Activated T-helper 2 cell treated with anti-CD3 and anti-CD28 coated beads, Interferon-gamma antibody, Interleukin-2, Interleukin-4, amounts not matched to agents 10 μg/mL and 5 μg/mL and 100 μg/mL, durations not matched to agents 14 hours and 24 hours and 36 hours (primary cell): Measurements from ENCODE around the gene NSUN4. TPM values are rescaled to one million over a fixed set of nuclear protein-coding genes. Genes with fewer than 3 reads are reported as not detected.

Source experiments
- DNase-seq: peaks from one replicate; pipeline ENCODE4 v3.0.0; 2021; ENCODE audit warnings: low spot score
- H3K27ac Mint-ChIP-seq: one replicate; pipeline ENCODE4 v1.8.0; 2021; ENCODE audit warnings: mixed read lengths
- H3K27me3 Mint-ChIP-seq: one replicate; pipeline ENCODE4 v1.8.0; 2021; ENCODE audit warnings: low read depth, mixed read lengths
- H3K36me3 Mint-ChIP-seq: one replicate; pipeline ENCODE4 v1.8.0; 2021; ENCODE audit warnings: low read depth, mixed read lengths
- H3K4me1 Mint-ChIP-seq: one replicate; pipeline ENCODE4 v1.8.0; 2021; ENCODE audit warnings: low read depth, mixed read lengths
- H3K4me3 Mint-ChIP-seq: one replicate; pipeline ENCODE4 v1.8.0; 2021; ENCODE audit warnings: low read depth, mild to moderate bottlenecking, moderate library complexity, mixed read lengths
- H3K9me3 Mint-ChIP-seq: one replicate; pipeline ENCODE4 v1.8.0; 2021; ENCODE audit warnings: mixed read lengths
- intact Hi-C: fragments of 100-400 bp; cut with micrococcal nuclease; formaldehyde crosslinking; loops from one replicate; pipeline ENCODE4 v1.15.1; 2023
- total RNA-seq: library from RNA; stranded (reverse); gene quantifications from 2 replicates; pipeline ENCODE4 v1.2.3, GENCODE V29; 2022

Gene NSUN4
- 37.2 and 37.6 TPM in 2 replicates for total RNA-seq

DNA sequence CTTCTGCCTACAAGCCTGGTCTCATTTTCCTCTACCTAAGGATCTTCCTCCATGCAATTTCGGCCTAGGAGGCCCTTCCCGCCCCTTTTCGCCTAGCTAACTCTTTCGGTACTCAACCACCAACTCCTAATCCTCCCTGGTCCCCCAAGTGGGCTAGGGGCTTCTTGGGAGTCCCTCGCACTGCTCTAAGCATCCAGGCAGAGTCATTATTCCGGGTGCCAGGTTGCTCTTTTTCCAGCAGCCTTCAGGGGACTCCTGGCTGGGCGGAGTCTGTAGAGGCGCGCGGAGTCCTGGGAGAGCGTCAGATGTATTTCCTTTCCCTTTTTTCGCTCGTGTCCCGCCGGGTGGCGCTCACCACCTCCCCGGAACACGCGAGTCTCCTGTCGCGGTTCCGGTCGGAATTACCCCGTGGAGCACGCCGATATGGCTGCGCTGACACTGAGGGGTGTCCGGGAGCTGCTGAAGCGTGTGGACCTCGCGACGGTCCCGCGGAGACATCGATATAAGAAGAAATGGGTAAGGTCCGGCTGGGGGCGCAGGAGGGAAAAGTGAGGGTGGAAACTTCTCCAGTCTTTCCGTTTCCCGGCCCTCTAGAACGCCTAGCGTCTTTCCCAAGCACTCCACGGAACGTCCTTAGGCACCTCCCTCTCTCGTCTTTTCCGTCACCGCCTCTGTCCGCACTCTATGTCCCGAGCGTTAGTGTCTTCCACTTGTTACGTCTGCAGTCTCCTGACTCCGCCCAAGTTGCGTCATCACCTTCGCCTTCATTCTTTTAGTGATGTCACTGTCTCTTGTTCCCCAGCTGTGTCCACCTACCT is at the start of gene NSUN4:
NSUN4 (plus strand) TSS at position 404 of the 818 bp plus-strand sequence; CDS start at position 424, 20 bp downstream.
- DNase-seq, result peak; percentile 81
- Mint-ChIP-seq H3K9me3 (no peaks in the 10 kb centered on the region), H3K4me1 (peaks cover 32% of the 10 kb centered on the region), H3K27ac (peak within 1 kb of the TSS; percentile 99), H3K27me3 (no peaks in the 10 kb centered on the region), H3K4me3 (peak within 1 kb of the TSS; percentile 100), H3K36me3 (peaks cover 38% of the 10 kb centered on the region)
- intact Hi-C loops, result loop anchor here (1.0 to 10.0 kb wide), 3 partner anchors 37 to 244 kb away; partner anchors contain the start of genes LRRC41, RAD54L and UQCRH

DNA sequence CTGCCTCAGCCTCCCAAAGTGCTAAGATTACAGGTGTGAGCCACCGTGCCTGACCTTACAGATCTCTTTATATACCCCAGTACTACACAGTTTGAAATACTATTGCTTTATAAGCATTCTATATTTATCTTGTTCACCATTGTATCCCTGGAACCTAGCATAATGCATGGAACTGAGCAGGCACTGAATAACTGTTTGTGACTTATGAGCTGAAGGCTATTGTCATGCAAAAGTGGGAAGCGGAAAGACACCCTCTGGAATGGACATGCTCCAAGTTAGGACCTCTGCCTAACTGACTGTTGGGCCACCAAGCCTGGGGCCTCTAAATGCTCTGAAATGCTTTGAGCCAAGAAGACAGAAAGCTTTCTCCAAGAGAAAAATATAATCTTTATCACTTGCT is 45.3 kb upstream of the NSUN4 start:
- intact Hi-C loops, result no loop called here
- no peaks in the 10 kb centered on the region for H3K27me3 Mint-ChIP-seq
- H3K4me3 Mint-ChIP-seq, result no peak overlapping the region
- peaks cover 44% of the 10 kb centered on the region for H3K36me3 Mint-ChIP-seq
- peaks cover 10% of the 10 kb centered on the region for H3K4me1 Mint-ChIP-seq
- DNase-seq, result no peak
- H3K27ac Mint-ChIP-seq, result no peak overlapping the region
- H3K9me3 Mint-ChIP-seq, result no peaks in the 10 kb centered on the region

DNA sequence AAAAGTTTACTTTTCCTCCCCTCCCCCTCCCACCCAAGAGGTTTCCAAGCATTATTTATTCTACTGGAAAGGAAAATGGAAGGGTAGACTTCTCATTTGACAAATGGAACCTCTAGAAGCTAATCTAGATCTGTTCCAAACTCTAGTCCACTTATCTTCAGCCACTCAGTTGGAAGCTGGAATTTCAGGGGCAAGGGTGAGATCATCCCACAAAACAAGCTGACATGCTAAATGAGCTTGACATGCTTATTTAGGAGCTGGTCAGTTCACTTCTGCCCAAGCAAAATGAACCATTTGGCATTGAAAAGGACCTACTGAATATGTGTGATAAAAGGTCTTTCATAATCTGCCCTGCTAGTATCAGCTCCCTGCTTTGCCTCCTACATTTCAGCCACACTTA is 42.2 kb upstream of the NSUN4 start:
- no peak for DNase-seq
- intact Hi-C loops, result no loop called here
- Mint-ChIP-seq H3K27ac (no peak overlapping the region), H3K4me1 (peaks cover 22% of the 10 kb centered on the region), H3K36me3 (peaks cover 42% of the 10 kb centered on the region), H3K27me3 (no peaks in the 10 kb centered on the region), H3K4me3 (no peak overlapping the region), H3K9me3 (no peaks in the 10 kb centered on the region)

DNA sequence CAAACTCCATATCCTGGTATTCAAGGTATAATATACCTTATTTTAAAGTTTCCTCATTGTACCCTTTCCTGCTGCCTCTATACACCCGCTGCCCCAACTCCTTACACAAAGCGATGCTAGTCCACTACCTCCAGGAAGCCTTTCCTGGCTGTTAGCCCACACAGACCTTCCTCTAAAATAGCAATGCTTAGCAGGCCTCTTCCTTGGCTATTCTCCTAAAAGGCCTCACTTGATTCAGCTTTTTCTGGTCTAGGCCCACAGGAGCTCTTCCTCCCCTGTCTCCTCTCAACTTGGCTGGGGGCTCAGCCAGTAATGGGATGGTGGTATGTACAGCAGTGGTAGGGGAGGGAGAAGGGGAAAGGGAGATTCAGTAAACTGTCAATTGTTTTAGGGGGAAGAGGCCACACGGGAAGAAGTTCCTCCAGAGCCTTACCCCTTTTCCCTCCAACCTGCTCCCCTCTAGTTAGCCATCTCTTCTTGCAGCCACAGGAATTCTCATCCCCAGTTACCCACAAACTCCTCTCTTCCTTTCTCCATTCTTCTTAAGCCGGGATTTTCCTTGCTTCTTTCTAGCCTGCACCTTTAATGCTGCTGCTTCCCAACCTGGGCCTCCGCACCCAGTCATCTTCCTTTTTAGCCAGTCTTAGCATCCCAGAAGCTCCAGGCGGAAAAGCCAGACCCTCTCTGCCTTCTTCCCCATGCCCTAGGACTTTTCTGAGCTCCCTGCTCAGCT is 39.8 kb upstream of the NSUN4 start:
- Mint-ChIP-seq H3K27me3 (no peaks in the 10 kb centered on the region), H3K4me1 (peaks cover 28% of the 10 kb centered on the region), H3K36me3 (peaks cover 47% of the 10 kb centered on the region), H3K4me3 (peak overlapping the region; percentile 99), H3K27ac (peak overlapping the region; percentile 97), H3K9me3 (no peaks in the 10 kb centered on the region)
- intact Hi-C loops, result no loop called here
- DNase-seq, result no peak

DNA sequence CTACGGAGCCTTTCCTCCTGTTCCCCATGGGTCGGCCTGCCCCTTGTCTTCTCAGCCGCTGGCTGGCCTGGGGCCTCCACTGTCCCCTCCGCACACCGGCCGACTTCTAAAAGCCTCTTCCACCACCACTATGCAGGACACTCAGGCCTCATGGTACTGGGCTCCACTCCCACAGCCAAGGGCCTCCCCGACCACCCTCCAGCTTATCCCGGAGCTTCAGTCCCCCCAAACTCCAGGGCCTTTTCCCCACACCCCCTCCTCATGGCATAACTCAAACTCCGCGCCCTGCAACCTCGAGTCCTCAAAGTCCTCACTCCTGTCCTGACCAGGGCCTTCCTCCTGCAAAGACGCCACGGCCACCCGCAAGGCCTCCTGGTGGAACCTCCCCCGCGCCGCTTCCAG is 39.2 kb upstream of the NSUN4 start:
- Mint-ChIP-seq H3K4me1 (peaks cover 31% of the 10 kb centered on the region), H3K27ac (peak overlapping the region; percentile 97), H3K4me3 (peak overlapping the region; percentile 99), H3K27me3 (no peaks in the 10 kb centered on the region), H3K9me3 (no peaks in the 10 kb centered on the region), H3K36me3 (peaks cover 46% of the 10 kb centered on the region)
- no peak for DNase-seq
- intact Hi-C loops, result no loop called here

DNA sequence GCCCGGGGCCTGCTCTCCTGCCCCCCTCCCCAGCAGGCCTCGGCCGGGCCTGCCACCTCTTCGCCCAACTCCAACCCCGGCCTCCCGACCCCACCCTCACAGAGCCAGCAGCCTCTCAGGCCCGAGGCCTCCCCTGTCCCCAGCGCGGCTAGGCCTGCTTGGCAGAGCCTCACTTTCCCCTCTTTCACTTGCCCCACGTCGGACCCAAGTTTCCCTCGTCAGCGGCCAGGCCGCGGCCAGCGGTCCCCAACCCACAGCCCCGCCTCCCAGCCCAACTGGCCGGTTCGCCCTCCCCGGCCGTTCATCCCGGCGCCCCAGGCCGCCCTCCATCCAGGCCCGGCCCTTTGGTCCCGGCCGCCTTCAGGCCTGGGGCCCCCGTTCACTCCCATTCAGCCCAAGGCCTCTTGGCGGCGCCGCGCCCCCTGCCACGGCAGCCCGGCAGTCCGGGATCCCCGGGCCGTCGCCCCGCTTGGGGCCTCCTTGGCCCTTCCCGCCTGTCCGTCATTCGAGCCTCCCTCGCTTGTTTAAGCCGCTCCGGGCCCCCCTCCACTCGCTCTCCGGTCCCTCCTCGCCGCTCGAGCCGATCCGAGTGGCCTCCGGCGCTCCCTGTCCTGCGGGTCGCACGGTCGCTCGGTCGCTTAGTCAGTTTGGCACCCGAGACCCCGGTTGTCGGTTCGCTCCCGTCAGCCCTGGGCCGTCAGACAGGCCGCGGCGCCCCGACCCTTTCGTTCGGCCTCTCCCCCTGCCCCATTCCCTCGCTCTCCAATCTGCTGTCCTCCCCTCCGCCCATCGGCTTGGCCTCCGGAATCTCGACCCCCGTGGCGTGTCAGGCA is 38.6 kb upstream of the NSUN4 start:
- H3K27ac Mint-ChIP-seq, result peak overlapping the region; percentile 97
- peaks cover 31% of the 10 kb centered on the region for H3K4me1 Mint-ChIP-seq
- no peaks in the 10 kb centered on the region for H3K9me3 Mint-ChIP-seq
- H3K4me3 Mint-ChIP-seq, result peak overlapping the region; percentile 99
- intact Hi-C loops, result loop anchor here (2.0 kb wide), 1 partner anchor 47 kb away; no protein-coding TSS in a partner anchor
- H3K36me3 Mint-ChIP-seq, result peaks cover 42% of the 10 kb centered on the region
- DNase-seq, result peak; percentile 48
- no peaks in the 10 kb centered on the region for H3K27me3 Mint-ChIP-seq

DNA sequence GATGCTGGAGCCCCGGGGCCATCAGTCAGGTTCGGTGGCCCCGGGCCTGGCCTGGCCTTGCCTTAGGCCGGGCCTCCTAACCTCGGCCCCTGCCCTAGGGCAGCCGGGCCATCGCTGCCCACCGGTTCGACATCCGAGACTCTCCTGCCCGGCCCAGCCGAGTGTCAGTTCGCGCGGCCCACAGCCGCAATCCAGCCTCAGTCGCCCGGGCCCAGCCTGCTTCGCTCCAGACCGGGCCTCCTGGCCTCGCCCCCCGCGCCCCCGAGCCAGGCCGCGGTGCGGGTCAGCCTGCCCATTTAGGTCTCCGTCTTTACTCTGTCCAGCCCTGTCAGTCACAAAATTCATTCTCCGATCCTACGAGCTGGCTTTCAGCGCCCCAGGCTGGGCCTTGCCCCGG is 38.0 kb upstream of the NSUN4 start:
- Mint-ChIP-seq H3K36me3 (peaks cover 41% of the 10 kb centered on the region), H3K27ac (peak overlapping the region; percentile 97), H3K4me1 (peaks cover 35% of the 10 kb centered on the region), H3K27me3 (no peaks in the 10 kb centered on the region), H3K9me3 (no peaks in the 10 kb centered on the region), H3K4me3 (peak overlapping the region; percentile 99)
- intact Hi-C loops, result loop anchor here (1.0 to 2.0 kb wide), 3 partner anchors 38 to 55 kb away; partner anchors contain the start of genes NSUN4 and RAD54L
- DNase-seq, result peak; percentile 46

DNA sequence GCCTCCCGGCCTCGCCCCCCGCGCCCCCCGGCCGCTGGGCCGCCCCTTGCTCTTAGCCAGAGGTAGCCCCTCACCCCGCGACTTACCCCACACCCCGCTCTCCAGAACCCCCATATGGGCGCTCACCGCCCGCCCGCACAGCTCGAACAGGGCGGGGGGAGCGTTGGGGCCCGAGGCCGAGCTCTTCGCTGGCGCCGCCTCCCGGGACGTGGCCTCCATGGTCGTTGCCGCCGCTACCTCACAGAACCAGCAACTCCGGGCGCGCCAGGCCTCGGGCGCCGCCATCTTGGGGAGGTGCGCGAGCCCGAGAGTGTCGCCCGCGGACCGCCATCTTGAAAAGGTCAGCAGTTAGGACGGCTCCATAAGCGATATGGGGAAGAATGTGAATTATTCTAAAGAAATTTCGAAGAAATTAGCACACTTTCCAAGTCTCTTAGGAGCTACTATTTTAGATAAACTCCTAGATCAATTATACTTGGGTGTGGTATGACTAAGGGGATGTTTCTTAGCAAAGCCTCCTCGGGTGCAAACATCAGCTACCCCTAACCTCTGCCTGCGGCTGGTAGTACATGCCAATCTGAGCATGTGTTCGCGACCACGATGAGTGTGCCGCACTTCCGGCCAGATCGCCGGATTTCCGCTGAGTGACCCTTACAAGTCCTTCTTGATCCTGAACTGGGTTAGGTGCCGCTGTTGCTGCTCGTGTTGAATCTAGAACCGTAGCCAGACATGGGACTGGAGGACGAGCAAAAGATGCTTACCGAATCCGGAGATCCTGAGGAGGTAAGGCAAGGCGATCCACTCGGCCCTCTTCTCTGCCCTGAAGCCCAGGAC is 37.4 kb upstream of the NSUN4 start, which contains the start of the genes LRRC41 and UQCRH:
LRRC41 (minus strand) TSS at position 579 of the 834 bp plus-strand sequence; CDS start at position 285, 294 bp downstream.
UQCRH (plus strand) TSS at position 661 of the 834 bp plus-strand sequence; CDS start at position 730, 69 bp downstream.
- peak within 1 kb of the TSS; percentile 99 for H3K4me3 Mint-ChIP-seq
- H3K36me3 Mint-ChIP-seq, result peaks cover 42% of the 10 kb centered on the region
- peak within 1 kb of the TSS; percentile 97 for H3K27ac Mint-ChIP-seq
- no peaks in the 10 kb centered on the region for H3K27me3 Mint-ChIP-seq
- DNase-seq, result peak; percentile 92
- H3K4me1 Mint-ChIP-seq, result peaks cover 38% of the 10 kb centered on the region
- H3K9me3 Mint-ChIP-seq, result no peaks in the 10 kb centered on the region
- intact Hi-C loops, result loop anchor here (1.0 to 2.0 kb wide), 3 partner anchors 37 to 56 kb away; partner anchors contain the start of genes NSUN4 and RAD54L

DNA sequence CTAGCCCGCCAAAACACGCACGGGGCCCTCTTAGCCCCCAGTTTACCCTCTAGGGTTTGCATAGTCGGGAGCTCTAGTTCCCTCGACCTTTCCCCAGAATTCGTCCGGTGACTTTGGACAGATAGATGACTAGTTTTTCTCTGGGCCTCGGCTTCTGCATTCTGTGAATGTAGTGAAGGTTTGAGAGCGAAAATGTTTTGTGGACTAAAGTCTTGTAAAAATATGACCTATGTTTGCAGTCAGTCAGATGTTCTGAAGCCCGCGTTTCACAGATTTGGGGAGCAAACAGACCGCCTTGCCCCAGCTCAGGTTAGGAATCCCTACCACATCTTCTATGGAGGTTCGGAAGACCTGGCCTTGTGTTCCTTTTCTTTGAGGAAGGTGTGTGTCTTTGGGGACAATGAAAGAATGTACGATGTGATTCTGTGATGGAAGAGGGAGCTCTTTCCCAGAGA is 36.7 kb upstream of the NSUN4 start:
- DNase-seq, result no peak
- peak overlapping the region; percentile 97 for H3K27ac Mint-ChIP-seq

DNA sequence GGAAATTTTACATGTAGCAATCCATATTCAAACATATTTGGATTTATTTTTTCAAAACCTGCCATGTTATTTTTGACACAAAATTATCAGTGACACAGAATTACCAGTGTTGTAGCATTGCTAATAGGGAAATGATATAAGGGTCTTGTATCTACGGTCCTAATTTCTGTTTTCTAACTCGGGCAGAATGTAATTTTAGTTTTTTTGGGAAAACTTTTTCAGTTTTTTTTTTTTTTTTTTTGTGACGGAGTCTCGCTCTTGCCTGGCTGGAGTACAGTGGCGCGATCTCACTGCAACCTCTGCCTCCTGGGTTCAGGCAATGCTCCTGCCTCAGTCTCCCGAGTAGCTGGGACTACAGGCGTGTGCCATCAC is 34.5 kb upstream of the NSUN4 start:
- DNase-seq, result no peak
- intact Hi-C loops, result no loop called here
- no peaks in the 10 kb centered on the region for H3K27me3 Mint-ChIP-seq
- peak overlapping the region; percentile 22 for H3K27ac Mint-ChIP-seq
- H3K4me3 Mint-ChIP-seq, result no peak overlapping the region
- H3K4me1 Mint-ChIP-seq, result peaks cover 25% of the 10 kb centered on the region
- peaks cover 59% of the 10 kb centered on the region for H3K36me3 Mint-ChIP-seq
- H3K9me3 Mint-ChIP-seq, result no peaks in the 10 kb centered on the region

More for the DNA sequence above, 36.7 kb upstream of the NSUN4 start:
- intact Hi-C loops, result loop anchor here (1.0 to 2.0 kb wide), 3 partner anchors 36 to 57 kb away; partner anchors contain the start of genes NSUN4 and RAD54L
- Mint-ChIP-seq H3K36me3 (peaks cover 49% of the 10 kb centered on the region), H3K4me3 (peak overlapping the region; percentile 99), H3K27me3 (no peaks in the 10 kb centered on the region), H3K9me3 (no peaks in the 10 kb centered on the region), H3K4me1 (peaks cover 36% of the 10 kb centered on the region)

DNA sequence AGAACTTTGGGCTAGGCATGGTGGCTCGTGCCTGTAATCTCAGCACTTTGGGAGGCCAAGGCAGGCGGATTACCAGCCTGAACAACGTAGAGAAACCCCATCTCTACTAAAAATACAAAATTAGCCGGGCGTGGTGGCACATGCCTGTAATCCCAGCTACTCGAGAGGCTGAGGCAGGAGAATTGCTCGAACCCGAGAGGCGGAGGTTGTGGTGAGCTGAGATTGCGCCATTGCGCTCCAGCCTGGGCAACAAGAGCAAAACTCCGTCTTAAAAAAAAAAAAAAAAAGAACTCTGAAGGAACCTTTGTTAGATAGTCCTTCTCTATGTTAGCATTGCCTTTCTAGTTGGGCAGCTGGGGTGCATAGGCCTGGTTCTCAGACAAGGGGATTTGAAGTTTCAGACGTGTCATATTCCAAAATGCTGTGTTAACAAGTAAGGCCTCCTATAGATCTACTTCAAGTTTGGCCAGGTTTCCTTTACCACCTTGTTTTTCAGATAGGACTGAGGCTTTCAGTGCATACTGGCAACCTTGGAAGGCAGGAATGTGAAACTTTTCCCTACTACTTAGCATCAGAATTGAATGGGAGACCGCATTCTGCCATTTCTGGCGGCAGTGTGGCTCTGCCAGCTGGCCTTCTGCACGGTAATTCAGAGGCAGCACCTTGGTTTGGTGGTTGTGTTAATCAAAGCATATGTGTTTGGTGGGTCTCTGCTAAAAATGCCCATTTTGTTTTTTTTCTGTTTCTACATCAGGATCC is 31.0 kb upstream of the NSUN4 start:
- DNase-seq, result no peak
- intact Hi-C loops, result no loop called here
- Mint-ChIP-seq H3K4me3 (no peak overlapping the region), H3K27ac (no peak overlapping the region), H3K27me3 (no peaks in the 10 kb centered on the region), H3K9me3 (no peaks in the 10 kb centered on the region), H3K36me3 (peaks cover 72% of the 10 kb centered on the region), H3K4me1 (peaks cover 18% of the 10 kb centered on the region)
